HG03439 (cell line): ENCODE data around the gene TRIM29.

Experiments
- ATAC-seq: cut with Tn5 transposase; IDR thresholded peaks from one replicate; pipeline ENCODE4 v1.9.1; 2021; ENCODE audit warnings: mild to moderate bottlenecking, moderate library complexity; ENCODE audit not compliant: unreplicated experiment

The TRIM29 gene

DNA sequence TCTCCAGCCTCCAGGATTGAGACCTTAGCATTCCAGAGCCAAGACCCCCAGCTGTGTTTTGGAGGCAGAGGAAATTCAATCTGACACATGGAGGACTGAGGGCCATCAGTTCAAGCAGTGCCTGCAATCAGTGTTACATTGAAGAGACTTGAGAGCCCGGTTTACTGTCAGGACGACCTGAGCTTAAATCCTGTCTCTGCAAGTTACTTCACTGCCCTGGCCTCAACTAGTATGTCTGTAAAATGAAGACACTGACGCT, 35.1 kb downstream of the TRIM29 start:
- ATAC-seq, result no peak

DNA sequence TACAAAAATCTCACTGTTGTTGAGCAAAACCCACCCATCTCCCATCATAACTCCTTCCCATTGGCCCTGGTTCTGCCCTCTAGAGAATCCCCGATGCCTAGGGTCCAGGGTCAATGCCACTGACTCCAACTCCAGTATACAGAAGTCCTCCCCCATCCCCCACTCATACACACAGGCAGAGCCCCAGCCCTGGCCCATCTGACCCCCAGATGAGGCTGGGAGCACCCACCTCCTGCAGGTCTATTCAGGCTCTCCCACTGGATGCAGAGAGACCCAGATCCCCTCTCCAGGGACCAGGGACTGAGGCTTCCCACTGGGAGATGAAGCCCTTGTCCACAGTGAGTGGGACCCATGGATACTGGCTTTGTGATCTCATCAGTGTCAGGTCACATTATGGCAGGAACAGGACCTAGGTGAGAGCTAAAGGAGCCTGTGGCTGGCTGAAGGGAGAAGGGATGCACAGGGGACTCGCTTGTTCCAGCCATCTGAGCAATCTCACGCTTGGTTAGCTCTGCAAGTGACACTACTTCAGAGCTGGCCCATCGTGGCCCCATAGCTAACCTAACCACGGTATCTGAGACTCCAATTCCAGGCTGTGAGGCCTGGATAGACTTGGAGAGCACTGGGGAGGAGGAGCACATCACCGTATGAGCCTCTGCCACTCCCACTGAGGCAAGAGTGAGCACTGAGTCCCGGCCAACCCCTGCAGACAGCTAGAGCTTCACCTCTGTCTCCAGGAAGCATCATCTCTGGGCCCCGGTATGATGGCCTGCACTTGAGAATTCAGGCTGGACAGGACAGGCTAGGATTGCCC, 35.7 kb downstream of the TRIM29 start:
- no peak for ATAC-seq

DNA sequence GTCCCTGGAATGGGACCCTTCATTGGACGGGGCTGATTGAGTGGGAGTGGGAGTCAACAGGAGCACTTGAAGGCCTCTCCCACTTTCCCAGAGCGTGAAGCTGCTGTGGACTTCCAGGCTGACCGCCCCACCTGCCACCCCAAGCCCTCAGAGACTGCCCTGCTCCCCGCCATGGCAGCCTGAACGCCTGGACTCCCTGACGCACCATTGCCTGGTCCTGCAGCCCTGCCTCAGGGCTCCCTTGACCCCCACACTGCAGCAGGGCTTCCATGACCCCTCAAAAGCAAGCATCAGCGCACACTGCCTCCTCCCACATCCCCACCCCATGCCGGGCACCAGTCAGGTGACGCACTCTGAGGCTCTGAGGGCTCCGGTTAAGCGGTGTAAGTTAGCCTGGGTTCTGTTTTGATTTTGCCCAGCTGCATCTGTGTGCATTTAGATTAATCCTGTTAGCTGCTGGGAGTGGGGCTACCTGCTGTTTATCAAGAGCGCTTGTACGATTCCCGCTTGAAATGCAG, 39.4 kb downstream of the TRIM29 start:
- no peak for ATAC-seq

DNA sequence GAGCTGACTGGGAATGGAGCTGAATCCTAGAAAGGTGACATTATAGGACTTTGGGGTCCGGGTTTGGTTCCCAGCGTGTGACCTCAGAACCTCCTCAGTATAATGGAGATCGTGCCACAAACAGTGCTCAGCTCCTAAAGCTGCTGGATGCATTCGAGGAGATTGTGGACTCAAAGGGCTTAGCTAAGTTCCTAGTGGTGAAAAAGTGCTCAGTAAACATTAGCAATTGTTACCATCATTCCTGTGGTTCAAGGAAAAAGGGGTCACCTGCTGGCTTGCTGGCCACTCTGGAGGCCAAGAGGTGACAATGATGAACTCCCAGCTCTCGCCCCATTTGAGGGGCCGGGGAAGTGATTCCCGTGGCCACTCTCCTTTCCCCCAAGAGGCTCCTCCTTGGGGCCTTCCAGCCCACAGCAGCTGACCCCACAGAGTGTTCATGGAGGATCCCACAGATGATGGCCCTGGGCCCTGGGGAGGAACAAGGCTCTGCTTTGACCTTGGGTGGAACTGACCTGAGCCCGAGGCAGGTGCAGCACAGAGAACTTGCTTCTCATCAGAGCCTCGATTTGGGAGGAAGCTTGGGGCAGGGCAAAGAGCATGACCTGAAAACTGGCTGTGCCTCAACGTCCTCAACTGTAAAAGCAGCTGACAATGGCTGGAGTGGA, 40.1 kb downstream of the TRIM29 start:
- no peak for ATAC-seq

DNA sequence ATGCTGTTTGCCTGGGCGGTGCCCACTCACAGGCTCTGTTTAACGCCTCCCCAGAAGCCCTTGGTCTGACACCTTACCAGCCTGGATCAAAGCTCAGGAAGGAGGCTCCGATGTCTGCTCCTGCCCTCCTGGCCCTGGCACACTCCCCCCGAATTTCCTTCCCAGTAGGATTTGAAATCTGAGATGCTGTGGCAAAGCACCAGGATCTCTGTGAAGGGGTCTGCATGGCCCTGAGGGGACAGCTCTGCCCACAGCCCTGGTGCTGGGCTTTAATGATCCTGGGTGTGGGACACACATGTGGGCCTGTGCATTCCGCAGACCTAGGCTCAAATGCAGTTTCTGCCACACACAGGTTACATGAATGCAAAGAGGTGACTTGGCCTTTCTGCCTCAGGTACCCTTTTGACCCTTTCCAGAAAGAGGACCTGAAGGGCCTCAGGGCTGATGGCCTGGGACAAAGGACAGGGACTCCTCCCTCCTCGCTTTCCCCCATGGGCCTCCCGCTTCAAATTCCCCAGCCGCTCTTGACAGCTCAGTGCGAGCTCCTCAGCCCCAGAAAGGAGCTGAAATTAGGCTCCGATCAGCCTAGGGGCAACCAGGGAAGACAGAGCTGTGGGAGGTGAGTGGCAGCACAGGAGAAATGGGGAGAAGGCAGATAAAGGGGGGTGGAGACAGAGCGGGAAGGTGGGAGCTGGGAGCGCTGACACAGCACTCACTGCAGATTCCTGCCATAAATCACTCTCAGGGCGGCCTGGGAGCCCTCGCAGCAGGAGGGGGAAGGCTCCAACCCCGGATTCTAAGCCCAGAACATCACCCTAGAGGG, 41.3 kb downstream of the TRIM29 start:
- ATAC-seq, result no peak

DNA sequence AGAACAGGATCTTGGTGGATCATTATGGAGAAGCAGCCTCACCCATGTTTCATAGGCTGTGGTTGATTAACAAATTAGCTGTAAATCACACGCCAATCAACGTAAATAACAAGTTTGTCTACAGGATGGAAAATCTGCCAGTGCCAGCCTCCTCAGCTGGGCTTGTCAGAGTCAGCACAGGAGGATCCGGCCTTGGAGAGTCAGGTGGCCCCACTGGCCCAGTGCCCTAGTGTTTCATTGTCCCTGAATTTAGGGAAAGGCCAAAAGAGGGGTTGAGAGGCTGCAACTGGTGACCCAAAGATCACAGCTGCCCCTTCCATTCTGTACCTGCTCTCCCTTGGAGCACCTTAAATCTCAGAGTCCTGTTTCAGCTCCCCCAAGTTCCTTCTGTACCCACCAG, 42.4 kb downstream of the TRIM29 start:
- no peak for ATAC-seq

DNA sequence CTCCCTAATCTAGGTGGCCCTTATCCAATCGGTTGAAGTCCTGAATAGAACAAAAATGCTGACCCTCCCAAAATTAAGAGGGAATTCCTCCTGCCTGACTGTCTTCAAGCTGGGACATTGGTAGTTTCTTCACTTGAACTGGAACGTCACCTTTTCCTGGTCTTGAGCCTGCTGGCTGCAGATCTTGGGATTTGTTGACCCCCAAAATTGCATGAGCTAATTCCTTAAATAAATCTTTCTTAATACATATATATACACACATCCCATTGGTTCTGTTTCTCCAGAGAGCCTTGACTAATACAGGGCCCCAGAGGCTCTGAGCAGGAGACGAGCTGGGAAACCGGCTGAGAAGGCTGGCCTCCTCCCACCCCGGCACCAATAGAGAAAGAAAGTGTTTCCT, 46.2 kb downstream of the TRIM29 start:
- no peak for ATAC-seq

DNA sequence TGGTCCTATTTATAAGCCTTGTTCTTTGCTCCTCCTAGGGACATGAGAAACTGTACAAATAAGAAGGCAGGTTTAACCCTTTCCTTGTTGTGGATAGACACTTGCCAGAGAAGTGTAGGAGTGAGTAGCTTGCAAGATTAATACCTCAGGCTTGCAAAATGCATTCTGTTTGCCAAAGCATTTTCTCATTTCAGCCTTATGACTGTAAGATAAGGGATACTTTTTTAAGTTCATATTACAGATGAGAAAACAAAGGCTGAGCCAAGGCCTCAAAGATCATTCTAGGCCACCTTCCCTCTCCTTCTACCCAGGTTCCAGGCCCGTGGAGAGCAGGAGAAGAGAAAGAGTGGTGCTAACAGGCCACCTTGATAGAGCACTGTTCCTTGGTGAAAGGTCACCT, 46.8 kb downstream of the TRIM29 start:
- ATAC-seq, result no peak

DNA sequence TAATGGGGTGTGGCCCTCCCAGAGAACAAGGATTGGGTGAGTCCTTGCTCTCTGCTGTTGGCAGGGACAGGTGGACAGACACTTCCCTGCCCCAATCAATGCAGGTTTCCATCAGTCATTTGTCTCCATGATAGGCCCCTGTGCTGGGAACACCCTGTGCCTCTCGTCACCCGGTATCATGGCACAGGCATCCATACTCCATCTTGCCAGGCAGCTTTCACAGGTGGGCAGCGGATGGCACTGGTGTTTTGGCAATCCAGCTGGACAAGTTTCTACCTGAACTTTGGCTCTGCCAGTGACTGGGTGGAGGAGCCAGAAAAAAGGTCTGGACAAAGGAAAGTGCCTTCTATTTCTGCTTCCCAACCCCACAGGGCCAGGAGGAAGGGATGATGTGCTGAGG, 47.5 kb downstream of the TRIM29 start:
- no peak for ATAC-seq

DNA sequence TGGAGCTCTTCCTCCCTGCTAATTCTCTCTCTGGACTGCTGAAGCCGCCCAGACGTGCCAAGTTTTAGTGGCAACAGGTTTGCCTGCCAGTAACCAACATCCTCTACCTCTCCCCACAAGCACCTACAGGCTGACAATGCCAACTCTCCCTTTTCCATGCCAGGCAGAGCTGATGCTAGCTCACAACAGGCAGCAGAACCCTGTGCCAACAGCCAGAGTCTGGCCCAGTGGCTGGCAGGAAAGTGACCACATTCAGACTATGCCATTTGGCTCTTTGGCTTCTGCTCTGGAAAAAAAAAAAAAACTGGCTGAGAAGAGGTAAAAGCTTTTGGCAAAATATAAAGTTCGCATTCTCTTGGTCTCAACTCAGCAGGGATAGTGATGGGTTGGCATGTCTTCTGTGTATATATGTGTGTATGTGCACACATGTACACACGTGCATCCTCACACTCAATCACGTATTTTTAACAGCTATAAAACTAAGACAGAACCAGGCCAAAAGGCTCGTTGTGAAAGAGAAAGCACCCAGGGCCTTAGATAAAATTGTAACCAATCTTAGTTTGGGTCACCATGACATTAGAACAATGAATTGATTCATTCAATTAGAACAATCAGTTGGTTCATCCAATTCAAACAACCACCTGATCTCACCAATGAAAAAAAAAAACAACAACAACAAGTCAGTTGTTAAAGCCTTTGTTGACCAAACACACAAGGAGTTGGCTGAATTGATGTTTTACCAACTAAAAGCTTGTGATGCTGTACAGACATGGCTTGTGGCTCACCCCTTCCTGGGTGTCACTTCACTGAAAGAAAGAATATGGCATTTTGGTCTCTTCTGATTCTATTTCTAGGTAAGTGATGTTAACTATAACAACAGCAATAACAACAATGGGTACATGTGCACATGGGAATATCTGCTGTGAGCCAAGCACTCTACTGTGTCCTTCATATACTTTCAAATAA, 48.6 kb downstream of the TRIM29 start:
- ATAC-seq, result no peak

DNA sequence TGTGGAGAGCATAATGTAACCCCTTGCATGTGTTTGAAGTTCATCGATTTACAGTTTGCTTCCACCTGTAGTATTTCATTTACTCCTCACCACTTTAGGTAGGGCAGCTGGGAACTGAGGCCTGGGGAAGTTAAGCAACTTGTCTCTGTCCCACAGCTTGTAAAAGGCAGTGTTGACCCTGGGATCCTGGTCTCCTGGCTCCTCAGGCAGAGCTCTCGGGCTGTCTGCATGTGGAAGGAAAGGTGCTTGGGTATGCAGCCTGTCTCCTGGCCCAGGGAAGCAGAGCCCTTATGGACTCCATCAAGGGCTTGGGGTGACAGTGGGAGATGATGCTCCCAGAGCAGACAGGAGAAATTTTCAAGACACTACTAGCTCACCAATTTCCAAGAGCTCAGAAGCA, 49.9 kb downstream of the TRIM29 start:
- ATAC-seq, result no peak

DNA sequence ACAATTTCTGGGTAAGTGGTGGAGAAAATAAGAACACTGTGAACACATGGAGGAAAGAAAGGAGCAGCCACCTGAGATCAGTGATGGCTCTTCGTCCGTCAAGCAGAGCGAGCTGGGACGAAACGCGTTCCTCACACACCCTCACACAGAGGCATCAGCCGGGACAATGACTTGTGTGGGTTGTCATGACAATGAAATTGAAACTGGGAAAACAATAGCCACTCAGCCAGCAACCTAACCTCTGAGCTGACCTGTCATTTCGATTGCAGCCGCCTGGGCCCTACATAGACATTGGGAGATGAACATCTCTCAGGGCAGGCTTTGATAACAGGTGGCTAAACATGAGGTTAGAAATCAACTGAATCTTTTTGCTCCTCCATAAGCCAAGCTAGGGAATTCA, 51.3 kb downstream of the TRIM29 start:
- no peak for ATAC-seq

DNA sequence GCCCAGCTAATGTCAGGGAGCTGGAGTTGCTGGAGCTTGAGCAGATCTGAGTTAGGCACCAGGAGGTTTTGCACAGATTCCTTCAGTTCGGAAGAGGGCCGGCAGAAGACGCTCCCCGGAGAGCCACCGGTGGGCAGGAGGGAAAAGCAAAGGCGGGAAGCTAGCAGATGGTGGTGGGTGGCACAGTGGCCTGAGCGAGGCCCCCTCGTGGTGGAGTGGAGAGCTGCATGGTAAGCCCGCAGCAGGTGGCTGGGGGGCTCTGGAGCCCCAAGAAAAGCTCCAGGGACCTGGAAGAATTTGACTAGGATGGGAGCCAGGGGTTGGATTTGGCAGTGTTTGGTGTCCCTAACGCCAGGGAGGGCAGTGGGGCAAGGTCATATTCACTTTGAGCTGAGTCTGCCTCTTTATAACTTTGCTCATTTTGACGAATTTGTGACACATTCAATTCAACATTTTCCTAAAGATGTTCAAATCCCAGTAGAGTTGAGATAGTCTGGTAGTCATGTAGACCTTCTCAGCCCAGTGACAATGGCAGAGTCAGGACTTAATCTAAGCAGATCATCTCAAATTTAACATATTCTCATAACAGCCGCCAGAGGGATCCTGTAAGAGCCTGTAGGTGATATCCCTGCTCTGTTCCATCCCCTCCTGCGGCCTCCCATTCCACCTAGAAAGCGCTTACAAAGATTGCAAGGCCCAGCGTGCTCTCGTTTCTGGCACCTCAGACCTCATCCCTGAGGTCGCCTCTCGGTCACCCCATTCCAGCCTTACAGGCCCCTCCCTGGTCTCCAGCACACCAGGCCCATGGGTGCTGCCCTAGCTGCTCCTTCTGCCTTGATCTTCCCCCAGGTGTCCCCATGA, 57.9 kb downstream of the TRIM29 start:
- no peak for ATAC-seq

DNA sequence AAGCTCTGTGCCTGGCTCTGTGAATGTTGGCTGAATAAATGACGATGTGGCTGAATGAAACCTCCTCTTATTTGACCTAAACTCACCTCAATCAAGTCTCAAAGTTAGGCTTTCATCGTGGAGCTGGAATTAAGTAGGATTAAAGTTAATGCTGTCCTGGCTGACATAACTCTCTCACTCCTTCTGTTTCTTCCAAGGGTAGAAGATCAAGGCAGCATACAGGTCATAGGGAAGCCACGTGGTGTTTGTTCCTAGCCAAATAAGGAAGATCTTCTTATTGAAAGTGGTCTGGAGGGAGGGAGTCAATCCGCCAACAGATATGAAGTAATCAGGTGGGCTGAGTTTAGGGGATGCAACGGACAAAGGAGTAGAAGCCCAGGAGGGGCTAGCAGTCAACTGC, 59.5 kb downstream of the TRIM29 start:
- ATAC-seq, result no peak

DNA sequence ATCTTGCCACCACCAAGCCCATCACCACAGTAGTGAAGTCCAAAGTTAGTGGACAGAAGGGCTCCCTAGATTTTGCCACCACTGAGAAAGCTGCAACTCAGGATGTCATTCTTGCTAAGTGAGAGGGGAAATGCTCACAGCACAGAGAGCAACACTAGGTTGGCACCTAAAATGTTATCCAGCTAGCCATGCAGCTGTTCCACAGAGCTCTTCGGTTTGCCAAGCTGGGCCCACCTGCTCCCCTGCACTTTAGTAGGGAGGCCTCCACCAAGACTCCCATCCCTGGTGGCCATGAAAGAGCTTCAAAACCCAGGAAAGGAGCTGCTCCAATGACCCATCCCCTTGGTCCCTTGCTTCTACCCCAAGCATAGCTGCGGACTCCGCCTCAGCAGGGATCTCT, 63.8 kb downstream of the TRIM29 start:
- no peak for ATAC-seq

DNA sequence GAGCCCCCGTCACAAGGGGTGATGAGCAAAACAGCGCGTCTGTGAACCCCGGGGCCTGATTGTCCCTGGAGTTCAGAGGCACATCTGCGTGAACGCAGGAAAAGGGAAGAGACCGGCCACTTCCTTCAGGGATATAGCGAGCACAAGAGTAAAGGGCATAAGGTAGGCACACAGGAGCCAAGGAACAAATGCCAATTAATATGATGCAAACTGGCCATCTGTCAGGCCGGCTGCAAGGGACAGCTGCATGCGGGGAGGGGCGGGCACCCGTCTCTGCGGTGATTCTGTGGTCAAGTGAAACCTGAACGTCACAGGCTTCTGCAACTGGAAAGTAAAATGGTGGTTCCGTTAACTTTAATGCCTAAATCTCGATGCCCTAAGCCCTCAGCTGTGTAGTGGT, 64.7 kb downstream of the TRIM29 start:
- no peak for ATAC-seq

DNA sequence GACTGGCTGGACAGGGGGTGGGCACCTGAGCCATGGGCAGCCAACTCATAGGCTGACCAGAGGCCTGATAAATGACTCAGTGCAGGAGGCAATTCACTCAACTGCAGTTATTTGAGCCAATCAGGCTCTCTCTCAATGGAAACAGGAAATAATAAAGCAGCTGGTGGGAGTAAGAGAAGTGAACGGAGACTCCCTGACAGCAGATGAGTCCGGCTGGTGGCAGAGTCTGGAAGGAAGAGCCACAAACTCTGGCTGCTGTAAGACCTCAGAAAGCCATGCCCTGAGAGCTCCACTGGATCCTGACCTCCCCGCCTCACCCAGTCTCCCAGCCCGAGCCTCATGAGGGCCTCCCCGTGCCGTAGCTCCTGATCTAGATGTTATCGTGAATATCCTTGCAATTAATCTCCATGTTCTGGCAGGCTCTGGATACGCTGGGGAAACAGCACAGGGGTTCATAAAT, 69.8 kb downstream of the TRIM29 start:
- no peak for ATAC-seq

DNA sequence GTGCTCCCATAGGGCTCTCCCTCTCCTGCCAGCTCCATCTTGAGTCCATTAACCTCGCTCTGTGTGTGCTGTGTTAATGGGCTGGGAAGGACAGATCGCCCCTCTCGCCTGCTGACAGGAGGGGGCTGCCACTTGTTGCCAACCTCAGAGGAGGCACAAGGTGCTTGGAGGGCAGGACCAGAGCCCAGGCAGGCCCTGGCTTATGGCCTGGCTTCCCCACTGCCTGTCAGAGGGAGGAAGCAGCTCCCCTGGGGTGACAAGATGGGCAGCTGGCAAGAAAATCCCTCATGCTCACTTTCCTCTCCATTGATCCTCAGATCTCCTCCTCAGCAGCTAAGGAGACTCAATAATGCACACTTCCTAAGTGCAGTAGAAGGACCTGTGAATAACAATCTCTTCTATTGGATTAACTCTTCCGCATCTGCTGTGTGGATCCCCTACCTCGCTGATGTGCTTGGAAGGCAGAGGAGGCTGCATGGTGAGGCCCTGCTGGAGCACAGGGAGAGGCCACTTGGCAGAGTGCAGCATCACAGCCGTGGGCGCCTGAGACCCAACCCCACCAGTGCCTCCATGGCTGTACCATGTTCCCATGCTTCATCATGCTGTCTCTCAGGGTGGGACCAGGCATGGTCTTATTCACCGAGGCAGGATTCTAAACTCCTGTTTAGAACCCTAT, 70.3 kb downstream of the TRIM29 start:
- ATAC-seq, result no peak
